ENCODE measurements around the gene EFL1. TPM values are rescaled to one million over a fixed set of nuclear protein-coding genes. Genes with fewer than 3 reads are reported as not detected.

The EFL1 gene
- total and polyA plus RNA-seq, 2 donors from 2014 or later: 9.2 to 16.6 TPM

DNA sequence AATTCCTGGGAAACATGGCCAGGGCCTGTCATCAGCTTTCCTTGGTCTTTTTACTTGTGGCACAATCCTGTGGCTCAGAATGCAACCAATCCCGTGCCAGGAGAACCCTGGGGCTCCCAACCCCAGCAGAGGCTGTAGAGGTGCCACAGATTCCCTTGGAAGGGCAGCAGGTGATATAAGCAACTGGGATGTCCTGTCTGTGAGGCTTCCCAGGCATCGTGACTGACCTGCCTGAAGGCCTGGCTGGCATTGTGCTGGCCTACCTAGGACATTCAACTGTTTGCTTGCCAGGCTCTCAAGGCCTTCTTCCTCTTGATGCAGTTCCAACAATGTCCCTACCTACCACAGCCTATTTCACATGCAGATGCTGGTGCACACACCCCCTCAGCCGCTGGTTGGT, 144.5 kb downstream of the EFL1 start:
- H3K27ac ChIP-seq (ENCODE audit: low read depth in 2 of 2, low read length in 2 of 2): no peak overlapping the region
- DNase-seq (no peak), FAIRE-seq (no peak)
- no peak for TF ChIP-seq CTCF (IDR thresholded peaks at IDR 0.05; ENCODE audit: borderline replicate concordance, extremely low read depth, insufficient read depth)
- intact Hi-C loops (cut with DNase I): no loop called here
- H3K9ac ChIP-seq (ENCODE audit: low read length in 3 of 3): no peak overlapping the region
- H3K27me3 ChIP-seq (ENCODE audit: control insufficient read depth, insufficient read depth, low read length): no peaks in the 10 kb centered on the region
- no peaks in the 10 kb centered on the region for H3K9me3 ChIP-seq (ENCODE audit: control insufficient read depth in 2 of 3, insufficient read depth in 1 of 3, low read length in 3 of 3)
- no peaks in the 10 kb centered on the region for H3K36me3 ChIP-seq (ENCODE audit: control insufficient read depth in 2 of 3, insufficient read depth in 3 of 3, low read length in 3 of 3)
- no peaks in the 10 kb centered on the region for H3K4me1 ChIP-seq (ENCODE audit: control insufficient read depth in 2 of 3, insufficient read depth in 2 of 3, low read depth in 1 of 3, low read length in 3 of 3)
- H3K4me3 ChIP-seq (ENCODE audit: low read length in 3 of 3): no peak overlapping the region

- Histone ChIP-seq H3K9me3 (ENCODE audit: control insufficient read depth in 2 of 3, insufficient read depth in 1 of 3, low read length in 3 of 3) (no peaks in the 10 kb centered on the region), H3K36me3 (ENCODE audit: control insufficient read depth in 2 of 3, insufficient read depth in 3 of 3, low read length in 3 of 3) (no peaks in the 10 kb centered on the region), H3K4me3 (ENCODE audit: low read length in 3 of 3) (no peak overlapping the region), H3K9ac (ENCODE audit: low read length in 3 of 3) (no peak overlapping the region), H3K27ac (ENCODE audit: low read depth in 2 of 2, low read length in 2 of 2) (no peak overlapping the region), H3K27me3 (ENCODE audit: control insufficient read depth, insufficient read depth, low read length) (no peaks in the 10 kb centered on the region), H3K4me1 (ENCODE audit: control insufficient read depth in 2 of 3, insufficient read depth in 2 of 3, low read depth in 1 of 3, low read length in 3 of 3) (no peaks in the 10 kb centered on the region)
- no peak for TF ChIP-seq CTCF (IDR thresholded peaks at IDR 0.05; ENCODE audit: borderline replicate concordance, extremely low read depth, insufficient read depth)
- no peak for DNase-seq
- intact Hi-C loops (cut with DNase I): no loop called here
- no peak for FAIRE-seq
Measured at GRCh38 chr15:82117296-82117695, 145.2 kb downstream of the EFL1 start.

DNA sequence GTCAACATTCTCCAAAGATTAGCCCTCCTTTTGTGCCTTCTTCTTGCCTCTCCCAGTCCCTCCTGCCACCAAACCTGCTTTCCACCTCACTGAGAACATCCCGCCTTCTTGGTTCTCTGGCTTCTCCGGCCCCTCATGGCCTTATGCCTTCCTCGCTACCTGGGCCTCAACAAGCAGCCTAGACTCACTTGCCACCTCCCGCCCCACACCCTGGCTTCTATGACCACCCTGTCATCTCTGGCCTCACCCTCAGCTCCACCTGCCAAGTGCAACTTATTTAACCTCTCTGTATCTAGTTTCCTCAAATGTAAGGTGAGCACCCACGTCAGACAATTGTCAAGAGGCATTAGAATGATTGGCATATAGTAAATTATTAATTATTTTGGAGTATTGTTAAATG, 147.9 kb downstream of the EFL1 start:
- TF ChIP-seq CTCF (IDR thresholded peaks at IDR 0.05; ENCODE audit: borderline replicate concordance, extremely low read depth, insufficient read depth): no peak
- Histone ChIP-seq H3K36me3 (ENCODE audit: control insufficient read depth in 2 of 3, insufficient read depth in 3 of 3, low read length in 3 of 3) (no peaks in the 10 kb centered on the region), H3K9me3 (ENCODE audit: control insufficient read depth in 2 of 3, insufficient read depth in 1 of 3, low read length in 3 of 3) (no peaks in the 10 kb centered on the region), H3K9ac (ENCODE audit: low read length in 3 of 3) (no peak overlapping the region), H3K27ac (ENCODE audit: low read depth in 2 of 2, low read length in 2 of 2) (no peak overlapping the region), H3K27me3 (ENCODE audit: control insufficient read depth, insufficient read depth, low read length) (no peaks in the 10 kb centered on the region), H3K4me3 (ENCODE audit: low read length in 3 of 3) (no peak overlapping the region), H3K4me1 (ENCODE audit: control insufficient read depth in 2 of 3, insufficient read depth in 2 of 3, low read depth in 1 of 3, low read length in 3 of 3) (no peaks in the 10 kb centered on the region)
- intact Hi-C loops (cut with DNase I): no loop called here
- no peak for FAIRE-seq
- DNase-seq: no peak

GRCh38 chr15:82113106-82113715, 149.3 kb downstream of the EFL1 start:
- DNase-seq (peak in 1 of 5 donors; percentile 19), FAIRE-seq (no peak)
- Histone ChIP-seq H3K36me3 (ENCODE audit: control insufficient read depth in 2 of 3, insufficient read depth in 3 of 3, low read length in 3 of 3) (no peaks in the 10 kb centered on the region), H3K9me3 (ENCODE audit: control insufficient read depth in 2 of 3, insufficient read depth in 1 of 3, low read length in 3 of 3) (no peaks in the 10 kb centered on the region), H3K9ac (ENCODE audit: low read length in 3 of 3) (no peak overlapping the region), H3K4me1 (ENCODE audit: control insufficient read depth in 2 of 3, insufficient read depth in 2 of 3, low read depth in 1 of 3, low read length in 3 of 3) (no peaks in the 10 kb centered on the region), H3K27ac (ENCODE audit: low read depth in 2 of 2, low read length in 2 of 2) (no peak overlapping the region), H3K4me3 (ENCODE audit: low read length in 3 of 3) (no peak overlapping the region), H3K27me3 (ENCODE audit: control insufficient read depth, insufficient read depth, low read length) (no peaks in the 10 kb centered on the region)
- no peak for TF ChIP-seq CTCF (IDR thresholded peaks at IDR 0.05; ENCODE audit: borderline replicate concordance, extremely low read depth, insufficient read depth)
- intact Hi-C loops (cut with DNase I): no loop called here

Measured in kidney (tissue), 14 donors.